SU-DHL-6 (cell line): Measurements from ENCODE around the gene LRRC47.
"Not testable (repeated sequence)": the region's sequence is repeated elsewhere in the genome, so short reads cannot be mapped to it uniquely, and the experiment has no call there.

Experiments
- H2AFZ ChIP-seq: fragments of 200-600 bp; sonication (generic); 2 replicates; pipeline ENCODE4 v1.6.1; 2014; ENCODE audit warnings: low read depth, mild to moderate bottlenecking, moderate library complexity, mixed read lengths, antibody characterized with exemption, low read length; ENCODE audit not compliant: severe bottlenecking
- H3F3A ChIP-seq: fragments of 200-600 bp; shearing (Covaris generic); 2 replicates; pipeline ENCODE4 v1.6.0; 2016; ENCODE audit warnings: antibody characterized with exemption, mild to moderate bottlenecking; ENCODE audit not compliant: insufficient read depth
- H3K27ac ChIP-seq: fragments of 200-600 bp; sonication (generic); 2 replicates; pipeline ENCODE4 v1.5.1; 2016; ENCODE audit warnings: low read depth, mild to moderate bottlenecking, low read length, moderate library complexity, mixed read lengths
- H3K27me3 ChIP-seq: fragments of 200-600 bp; sonication (generic), shearing (Covaris generic); 2 replicates; pipeline ENCODE4 v1.6.0; 2014; ENCODE audit warnings: mild to moderate bottlenecking, low read length
- H3K36me3 ChIP-seq: fragments of 200-600 bp; sonication (generic); 2 replicates; pipeline ENCODE4 v1.6.1; 2014; ENCODE audit warnings: mild to moderate bottlenecking, low read length, mixed read lengths
- H3K4me2 ChIP-seq: fragments of 300-600, 200-600 bp; shearing (Covaris generic), sonication (generic); 2 replicates; pipeline ENCODE4 v1.6.0; 2014; ENCODE audit warnings: low read length, low read depth, mild to moderate bottlenecking; ENCODE audit not compliant: poor library complexity, severe bottlenecking
- H3K4me3 ChIP-seq: fragments of 200-600 bp; sonication (generic); 2 replicates; pipeline ENCODE4 v1.5.1; 2014; ENCODE audit warnings: antibody characterized with exemption, low read length, mild to moderate bottlenecking, mixed read lengths; ENCODE audit not compliant: insufficient read depth, poor library complexity, severe bottlenecking
- H3K79me2 ChIP-seq: fragments of 200-600 bp; sonication (generic); 2 replicates; pipeline ENCODE4 v1.6.1; 2014; ENCODE audit warnings: mild to moderate bottlenecking, low read length, moderate library complexity; ENCODE audit not compliant: insufficient read depth
- H3K9ac ChIP-seq: fragments of 200-600 bp; sonication (generic); 2 replicates; pipeline ENCODE4 v1.7.0; 2014; ENCODE audit warnings: mild to moderate bottlenecking, low read length
- H3K9me2 ChIP-seq: fragments of 200-600 bp; sonication (generic); replicated peaks from 2 replicates; pipeline ENCODE4 v1.6.1; 2014; ENCODE audit warnings: low read length; ENCODE audit not compliant: insufficient read depth
- H3K9me3 ChIP-seq: fragments of 200-600 bp; sonication (generic); 2 replicates; pipeline ENCODE4 v1.6.1; 2014; ENCODE audit warnings: low read length, mixed read lengths; ENCODE audit not compliant: insufficient read depth
- H4K20me1 ChIP-seq: fragments of 200-600 bp; sonication (generic); 2 replicates; pipeline ENCODE4 v1.6.1; 2014; ENCODE audit warnings: low read depth, mild to moderate bottlenecking, antibody characterized with exemption, low read length, moderate library complexity, mixed read lengths
- CTCF ChIP-seq: fragments of 200-600 bp; sonication (generic); IDR thresholded peaks from one replicate; pipeline ENCODE4 v1.5.1; 2017; ENCODE audit warnings: antibody characterized with exemption, mild to moderate bottlenecking, low read length, moderate library complexity; ENCODE audit not compliant: insufficient read depth, poor library complexity, severe bottlenecking
- EZH2phosphoT487 ChIP-seq: fragments of 200-600 bp; sonication (generic), shearing (Covaris generic); conservative IDR thresholded peaks from 2 replicates; pipeline ENCODE4 v1.6.1; 2018; ENCODE audit warnings: mild to moderate bottlenecking, antibody characterized with exemption, low read length, moderate library complexity, mixed read lengths

The LRRC47 gene

GRCh38 chr1:3752400-3752945 lies 43.8 kb downstream of the LRRC47 start, which contains the start of gene CCDC27:
CCDC27 (plus strand) TSS chr1:3752450; CDS start chr1:3752482, 32 bp downstream.
- Histone ChIP-seq H2AFZ (no peak within 1 kb of the TSS), H3K9me2 (no peaks in the 10 kb centered on the region), H3K36me3 (no peaks in the 10 kb centered on the region), H3K27ac (no peak within 1 kb of the TSS), H4K20me1 (no peaks in the 10 kb centered on the region), H3K9ac (no peak within 1 kb of the TSS), H3K9me3 (no peaks in the 10 kb centered on the region), H3K27me3 (no peaks in the 10 kb centered on the region), H3K79me2 (no peaks in the 10 kb centered on the region), H3K4me2 (no peak within 1 kb of the TSS), H3F3A (no peaks in the 10 kb centered on the region), H3K4me3 (no peak within 1 kb of the TSS)
- TF ChIP-seq CTCF (no peak), EZH2phosphoT487 (no peak)

- H3K27me3 ChIP-seq, result no peaks in the 10 kb centered on the region
- H3K79me2 ChIP-seq, result no peaks in the 10 kb centered on the region
- no peak overlapping the region for H3K4me2 ChIP-seq
- no peaks in the 10 kb centered on the region for H3F3A ChIP-seq
- no peak overlapping the region for H3K9ac ChIP-seq
- H3K4me3 ChIP-seq, result no peak overlapping the region
- no peak overlapping the region for H2AFZ ChIP-seq
- no peaks in the 10 kb centered on the region for H4K20me1 ChIP-seq
- no peaks in the 10 kb centered on the region for H3K9me2 ChIP-seq
- H3K36me3 ChIP-seq, result no peaks in the 10 kb centered on the region
- H3K27ac ChIP-seq, result no peak overlapping the region
- no peaks in the 10 kb centered on the region for H3K9me3 ChIP-seq
- TF ChIP-seq EZH2phosphoT487, result no peak
- no peak for TF ChIP-seq CTCF
Measured at GRCh38 chr1:3750741-3751140, 45.6 kb downstream of the LRRC47 start.

GRCh38 chr1:3749512-3749911 lies 46.8 kb downstream of the LRRC47 start:
- no peaks in the 10 kb centered on the region for H3F3A ChIP-seq
- TF ChIP-seq CTCF (no peak), EZH2phosphoT487 (no peak)
- no peaks in the 10 kb centered on the region for H3K27me3 ChIP-seq
- H3K4me2 ChIP-seq, result no peak overlapping the region
- H3K9me2 ChIP-seq, result no peaks in the 10 kb centered on the region
- H2AFZ ChIP-seq, result no peak overlapping the region
- no peak overlapping the region for H3K9ac ChIP-seq
- no peak overlapping the region for H3K27ac ChIP-seq
- H3K9me3 ChIP-seq, result no peaks in the 10 kb centered on the region
- no peaks in the 10 kb centered on the region for H3K79me2 ChIP-seq
- no peaks in the 10 kb centered on the region for H4K20me1 ChIP-seq
- no peaks in the 10 kb centered on the region for H3K36me3 ChIP-seq
- H3K4me3 ChIP-seq, result no peak overlapping the region

- H3K79me2 ChIP-seq, H3K9me3 ChIP-seq, H2AFZ ChIP-seq, H4K20me1 ChIP-seq, H3K27me3 ChIP-seq, H3K9ac ChIP-seq, H3K9me2 ChIP-seq, H3F3A ChIP-seq, H3K4me3 ChIP-seq, H3K27ac ChIP-seq, H3K4me2 ChIP-seq, H3K36me3 ChIP-seq: not testable (repeated sequence)
Measured at GRCh38 chr1:3748316-3748900, 47.9 kb downstream of the LRRC47 start.
